DOHH2 (cell line): Measurements from ENCODE around the gene MADCAM1.

Source experiments
- H3F3A ChIP-seq: fragments of 200-600 bp; sonication (generic), shearing (Covaris generic); 2 replicates; pipeline ENCODE4 v1.6.0; 2016; ENCODE audit warnings: antibody characterized with exemption, mild to moderate bottlenecking; ENCODE audit not compliant: control insufficient read depth, insufficient read depth
- H3K27ac ChIP-seq: fragments of 200-600 bp; sonication (generic); 2 replicates; pipeline ENCODE4 v1.5.1; 2014; ENCODE audit warnings: low read depth, mild to moderate bottlenecking, low read length, moderate library complexity
- H3K27me3 ChIP-seq: fragments of 200-600 bp; sonication (generic); 2 replicates; pipeline ENCODE4 v1.6.1; 2014; ENCODE audit warnings: mild to moderate bottlenecking, low read length, mixed read lengths; ENCODE audit not compliant: control insufficient read depth
- H3K36me3 ChIP-seq: fragments of 200-600 bp; sonication (generic); 2 replicates; pipeline ENCODE4 v1.6.1; 2014; ENCODE audit warnings: mild to moderate bottlenecking, low read length, moderate library complexity, mixed read lengths; ENCODE audit not compliant: control insufficient read depth
- H3K4me1 ChIP-seq: fragments of 200-600 bp; sonication (generic); 2 replicates; pipeline ENCODE4 v1.6.1; 2014; ENCODE audit warnings: mild to moderate bottlenecking, low read length, mixed read lengths; ENCODE audit not compliant: control insufficient read depth
- H3K4me2 ChIP-seq: fragments of 200-600 bp; sonication (generic); 2 replicates; pipeline ENCODE4 v1.6.0; 2014; ENCODE audit warnings: mild to moderate bottlenecking, low read length, moderate library complexity
- H3K4me3 ChIP-seq: fragments of 200-600 bp; sonication (generic); 2 replicates; pipeline ENCODE4 v1.5.1; 2014; ENCODE audit warnings: mild to moderate bottlenecking, low read length, mixed read lengths
- H3K79me2 ChIP-seq: fragments of 200-600 bp; sonication (generic); 2 replicates; pipeline ENCODE4 v1.6.1; 2014; ENCODE audit warnings: mild to moderate bottlenecking, low read length, mixed read lengths; ENCODE audit not compliant: control insufficient read depth
- H3K9me2 ChIP-seq: fragments of 200-600 bp; sonication (generic); replicated peaks from 2 replicates; pipeline ENCODE4 v1.6.1; 2014; ENCODE audit warnings: mild to moderate bottlenecking, low read length, mixed read lengths; ENCODE audit not compliant: control insufficient read depth
- H3K9me3 ChIP-seq: fragments of 200-600 bp; sonication (generic); 2 replicates; pipeline ENCODE4 v1.6.1; 2014; ENCODE audit warnings: antibody characterized with exemption, low read length, mixed read lengths; ENCODE audit not compliant: control insufficient read depth, insufficient read depth
- H4K20me1 ChIP-seq: fragments of 200-600 bp; sonication (generic); 2 replicates; pipeline ENCODE4 v1.6.0; 2014; ENCODE audit warnings: low read depth, mild to moderate bottlenecking, antibody characterized with exemption, low read length, moderate library complexity; ENCODE audit not compliant: control insufficient read depth, insufficient read depth
- EZH2phosphoT487 ChIP-seq: fragments of 200-600 bp; sonication (generic); IDR thresholded peaks from 2 replicates; pipeline ENCODE4 v1.6.1; 2017; ENCODE audit warnings: borderline replicate concordance, mild to moderate bottlenecking, antibody characterized with exemption, low read length, moderate library complexity, mixed read lengths
- TF ChIP-seq, protein P1 (sequence below): fragments of 200-600 bp; sonication (generic); IDR thresholded peaks from one replicate; pipeline ENCODE4 v1.5.1; 2014; ENCODE audit warnings: antibody characterized with exemption, mild to moderate bottlenecking, low read depth, low read length; ENCODE audit not compliant: poor library complexity, severe bottlenecking

MADCAM1 gene

DNA sequence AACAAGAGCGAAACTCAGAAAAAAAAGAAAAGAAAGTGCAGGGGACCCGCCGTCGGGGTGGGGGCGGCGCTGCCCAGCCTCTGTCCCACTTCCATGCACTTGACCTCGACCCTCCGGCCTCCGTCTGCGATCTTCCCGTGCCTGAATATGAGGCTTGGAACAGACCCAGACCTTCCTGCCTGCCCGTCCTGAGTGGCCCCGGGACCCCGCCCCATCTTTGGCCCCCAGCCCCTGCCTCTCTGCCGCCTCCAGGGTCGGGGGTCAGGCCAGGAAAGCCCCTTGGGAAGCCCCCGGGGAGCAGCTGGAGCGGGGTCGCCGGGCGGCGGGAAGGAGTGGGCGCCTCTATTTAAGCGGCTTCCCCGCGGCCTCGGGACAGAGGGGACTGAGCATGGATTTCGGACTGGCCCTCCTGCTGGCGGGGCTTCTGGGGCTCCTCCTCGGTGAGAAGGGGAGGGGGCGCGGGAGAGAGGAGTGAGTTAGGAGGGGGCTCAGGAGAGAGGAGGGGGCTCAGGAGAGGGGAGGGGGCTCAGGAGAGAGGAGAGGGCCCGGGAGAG is at the start of gene MADCAM1:
TSS of gene MADCAM1 (plus strand) at position 375 of the 554 bp plus-strand sequence. CDS start at position 389, 14 bp downstream.
- Histone ChIP-seq H3K27me3 (peaks cover 8% of the 10 kb centered on the region), H4K20me1 (no peaks in the 10 kb centered on the region), H3K36me3 (no peaks in the 10 kb centered on the region), H3K79me2 (no peaks in the 10 kb centered on the region), H3F3A (peaks cover 4% of the 10 kb centered on the region), H3K4me3 (no peak within 1 kb of the TSS), H3K27ac (no peak within 1 kb of the TSS), H3K9me3 (peaks cover 9% of the 10 kb centered on the region; the same call in 1 of the 2 replicates), H3K4me1 (0 out of 2 replicates have a peak, but pooled peaks cover 3% of the 10 kb centered on the region), H3K9me2 (no peaks in the 10 kb centered on the region), H3K4me2 (no peak within 1 kb of the TSS)
- TF ChIP-seq, protein P1, sequence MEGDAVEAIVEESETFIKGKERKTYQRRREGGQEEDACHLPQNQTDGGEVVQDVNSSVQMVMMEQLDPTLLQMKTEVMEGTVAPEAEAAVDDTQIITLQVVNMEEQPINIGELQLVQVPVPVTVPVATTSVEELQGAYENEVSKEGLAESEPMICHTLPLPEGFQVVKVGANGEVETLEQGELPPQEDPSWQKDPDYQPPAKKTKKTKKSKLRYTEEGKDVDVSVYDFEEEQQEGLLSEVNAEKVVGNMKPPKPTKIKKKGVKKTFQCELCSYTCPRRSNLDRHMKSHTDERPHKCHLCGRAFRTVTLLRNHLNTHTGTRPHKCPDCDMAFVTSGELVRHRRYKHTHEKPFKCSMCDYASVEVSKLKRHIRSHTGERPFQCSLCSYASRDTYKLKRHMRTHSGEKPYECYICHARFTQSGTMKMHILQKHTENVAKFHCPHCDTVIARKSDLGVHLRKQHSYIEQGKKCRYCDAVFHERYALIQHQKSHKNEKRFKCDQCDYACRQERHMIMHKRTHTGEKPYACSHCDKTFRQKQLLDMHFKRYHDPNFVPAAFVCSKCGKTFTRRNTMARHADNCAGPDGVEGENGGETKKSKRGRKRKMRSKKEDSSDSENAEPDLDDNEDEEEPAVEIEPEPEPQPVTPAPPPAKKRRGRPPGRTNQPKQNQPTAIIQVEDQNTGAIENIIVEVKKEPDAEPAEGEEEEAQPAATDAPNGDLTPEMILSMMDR = no peak
- no peak for TF ChIP-seq EZH2phosphoT487

GRCh38 chr19:447064-447426 is 49.2 kb upstream of the MADCAM1 start:
- Histone ChIP-seq H3K9me2 (no peaks in the 10 kb centered on the region), H3K36me3 (no peaks in the 10 kb centered on the region), H3K4me2 (no peak overlapping the region), H3K27me3 (no peaks in the 10 kb centered on the region), H3K4me3 (no peak overlapping the region), H4K20me1 (no peaks in the 10 kb centered on the region), H3K9me3 (peaks cover 28% of the 10 kb centered on the region; the same call in 1 of the 2 replicates), H3F3A (peaks cover 10% of the 10 kb centered on the region; the same call in 1 of the 2 replicates), H3K79me2 (no peaks in the 10 kb centered on the region), H3K27ac (no peak overlapping the region), H3K4me1 (no peaks in the 10 kb centered on the region)
- no peak for TF ChIP-seq EZH2phosphoT487
- TF ChIP-seq, protein P1 = no peak

- Histone ChIP-seq H3K4me2 (no peak overlapping the region), H3K27me3 (no peaks in the 10 kb centered on the region), H3K9me2 (no peaks in the 10 kb centered on the region), H3K9me3 (peaks cover 33% of the 10 kb centered on the region; the same call in 1 of the 2 replicates), H3K4me1 (no peaks in the 10 kb centered on the region), H3K79me2 (no peaks in the 10 kb centered on the region), H3F3A (peaks cover 10% of the 10 kb centered on the region; the same call in 1 of the 2 replicates), H3K36me3 (no peaks in the 10 kb centered on the region), H3K27ac (no peak overlapping the region), H3K4me3 (no peak overlapping the region), H4K20me1 (no peaks in the 10 kb centered on the region)
- TF ChIP-seq EZH2phosphoT487 = no peak
- TF ChIP-seq, protein P1 = no peak
Observed at GRCh38 chr19:447816-448560, 48.3 kb upstream of the MADCAM1 start.
